Tongue (tissue), 2 donors: ENCODE data around the gene ACTR6. TPM values are rescaled to one million over a fixed set of nuclear protein-coding genes. Genes with fewer than 3 reads are reported as not detected.
"Not testable (repeated sequence)": the region's sequence is repeated elsewhere in the genome, so short reads cannot be mapped to it uniquely, and the experiment has no call there.

Source experiments
- DNase-seq: peaks from one replicate; pipeline ENCODE4 v3.0.0-alpha.2; 2015
- total RNA-seq: library from RNA; depleted of rRNA; stranded (reverse); fragments of >200 nt; gene quantifications from one replicate; pipeline ENCODE4 v1.2.3, GENCODE V29; 2014

The ACTR6 gene
- total RNA-seq, 1 donor from 2014 or later = 12.5 TPM

DNA sequence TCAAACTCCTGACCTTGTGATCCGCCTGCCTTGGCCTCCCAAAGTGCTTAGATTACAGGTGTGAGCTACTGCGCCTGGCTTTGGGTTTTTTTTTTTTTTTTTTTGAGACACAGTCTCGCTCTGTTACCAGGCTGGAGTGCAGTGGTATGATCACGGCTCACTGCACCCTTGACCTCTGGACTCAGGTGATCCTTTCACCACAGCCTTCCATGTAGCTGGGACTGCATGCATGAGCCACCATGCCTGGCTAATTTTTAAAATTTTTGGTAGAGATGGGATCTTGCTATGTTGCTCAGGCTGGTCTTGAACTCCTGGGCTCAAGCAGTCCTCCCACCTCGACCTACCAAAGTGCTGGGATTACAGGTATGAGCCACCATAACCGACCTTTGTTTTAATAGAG, 21.6 kb downstream of the ACTR6 start:
- DNase-seq = not testable (repeated sequence)

GRCh38 chr12:100225491-100225890, 24.9 kb downstream of the ACTR6 start:
- no peak for DNase-seq

- DNase-seq = no peak
Measured at GRCh38 chr12:100229036-100229635, 28.5 kb downstream of the ACTR6 start.

GRCh38 chr12:100229876-100230275, 29.3 kb downstream of the ACTR6 start:
- DNase-seq = peak; percentile 26

- DNase-seq = not testable (repeated sequence)
Measured at GRCh38 chr12:100231873-100232272, 31.3 kb downstream of the ACTR6 start.

- no peak for DNase-seq
Measured at GRCh38 chr12:100234166-100234565, 33.6 kb downstream of the ACTR6 start.

DNA sequence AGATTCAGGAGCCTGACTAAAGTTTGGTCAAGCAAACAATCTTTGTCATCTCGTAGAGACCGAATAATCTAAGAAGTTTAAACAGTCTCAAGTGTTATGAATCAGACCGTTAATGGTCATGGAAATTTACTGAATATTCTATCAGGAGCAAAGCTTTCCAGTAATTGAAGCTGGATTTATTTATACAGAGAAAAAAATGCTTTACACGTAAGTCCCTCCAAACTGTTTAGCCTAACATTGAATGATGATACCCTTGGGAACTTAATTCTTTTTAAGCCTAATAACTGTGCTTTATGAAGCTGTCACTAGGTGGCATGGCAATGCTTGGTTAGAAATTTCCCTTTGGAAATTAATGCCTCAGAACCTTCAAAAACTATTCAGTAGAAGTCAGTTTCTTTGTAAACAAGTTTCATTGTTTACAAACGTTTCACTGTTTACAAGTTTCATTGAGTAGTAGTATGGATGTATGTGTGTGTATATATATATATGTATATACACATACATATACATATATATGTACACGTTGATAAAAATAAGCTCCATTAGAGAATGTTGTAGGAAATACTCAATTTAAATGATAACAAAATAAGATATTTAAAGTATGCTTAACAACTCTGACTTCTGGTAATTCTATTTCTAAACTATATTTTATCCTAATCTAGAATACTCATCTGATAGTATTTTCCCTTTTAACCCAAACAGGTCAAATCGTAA, 34.1 kb downstream of the ACTR6 start:
- peak; percentile 57 for DNase-seq

- DNase-seq = no peak
Measured at GRCh38 chr12:100238801-100239200, 38.2 kb downstream of the ACTR6 start.

- DNase-seq = no peak
Measured at GRCh38 chr12:100239589-100239988, 39.0 kb downstream of the ACTR6 start.

GRCh38 chr12:100243137-100243536, 42.5 kb downstream of the ACTR6 start:
- no peak for DNase-seq

- DNase-seq = no peak
Measured at GRCh38 chr12:100247765-100248164, 47.1 kb downstream of the ACTR6 start.

DNA sequence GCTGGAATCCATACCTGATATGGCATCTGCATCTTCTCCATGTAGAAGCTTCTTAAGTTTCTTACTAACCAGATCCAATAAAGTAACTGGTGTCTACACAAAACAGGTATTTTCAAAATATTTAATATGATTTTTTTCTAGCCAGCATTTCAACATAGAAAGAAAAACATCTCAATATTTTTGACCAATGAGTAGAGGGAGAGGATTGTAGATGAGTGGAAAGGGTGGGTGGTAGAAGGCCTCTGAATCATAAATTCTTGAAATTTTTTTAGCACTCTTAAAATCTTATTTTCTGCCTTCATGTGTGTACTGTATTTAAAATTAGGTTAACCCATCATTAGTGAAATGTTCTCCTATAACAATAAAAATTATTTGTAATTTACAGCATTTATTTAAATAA, 48.3 kb downstream of the ACTR6 start:
- DNase-seq = no peak

DNA sequence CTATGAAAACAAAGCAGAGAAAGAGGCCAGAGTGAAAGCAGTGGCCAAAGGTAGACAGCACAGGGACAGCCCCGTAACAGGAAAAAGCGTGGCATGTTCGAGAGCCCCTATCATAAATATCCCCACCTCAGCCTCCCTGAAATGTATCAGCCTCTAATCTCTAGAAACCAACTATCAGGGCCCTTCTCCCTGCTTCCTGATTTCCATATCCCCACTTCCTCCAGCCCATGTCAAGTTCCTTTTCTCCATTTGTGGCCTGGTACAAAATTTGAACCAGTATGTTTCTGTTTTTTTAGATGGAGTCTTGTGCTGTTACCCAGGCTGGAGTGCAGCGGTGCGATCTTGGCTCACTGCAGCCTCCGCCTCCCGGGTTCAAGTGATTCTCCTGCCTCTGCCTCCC, 49.3 kb downstream of the ACTR6 start:
- no peak for DNase-seq

DNA sequence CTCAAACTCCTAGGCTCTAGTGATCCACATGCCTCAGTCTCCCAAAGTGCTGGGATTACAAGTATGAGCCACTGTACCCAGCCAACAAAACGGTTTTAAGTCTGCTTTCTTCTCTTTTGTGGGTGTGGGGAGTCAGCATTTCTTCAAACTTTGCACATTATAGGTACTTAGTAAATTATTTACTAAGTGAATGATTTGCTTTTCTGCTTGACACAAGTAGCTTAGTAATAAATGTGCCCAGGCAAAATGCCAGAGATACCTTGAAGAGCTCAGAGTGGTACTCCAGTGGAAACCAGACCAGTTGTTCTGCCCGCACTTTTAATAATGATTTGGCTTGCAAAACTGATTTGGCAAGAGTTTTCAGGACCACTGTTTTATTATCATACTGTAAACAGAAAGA, 51.3 kb downstream of the ACTR6 start:
- DNase-seq = no peak

DNA sequence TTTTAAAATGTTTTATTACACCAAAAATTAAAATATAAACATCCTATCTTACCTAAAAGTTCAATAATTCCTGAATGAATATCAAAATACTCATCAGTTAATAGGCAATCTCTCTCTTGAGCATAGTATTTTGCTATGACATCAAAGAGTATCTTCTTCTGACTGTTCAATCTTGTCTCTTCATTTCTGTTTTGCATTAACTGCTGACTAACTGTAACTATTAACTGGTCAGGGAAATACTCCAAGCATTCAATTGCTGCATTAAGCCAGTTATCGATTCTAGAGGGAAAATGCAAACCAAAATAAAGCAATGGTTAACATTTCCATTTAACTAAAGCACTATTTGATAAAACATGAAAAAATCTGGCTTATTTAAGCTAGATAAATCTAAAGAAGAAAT, 52.8 kb downstream of the ACTR6 start:
- DNase-seq = no peak

DNA sequence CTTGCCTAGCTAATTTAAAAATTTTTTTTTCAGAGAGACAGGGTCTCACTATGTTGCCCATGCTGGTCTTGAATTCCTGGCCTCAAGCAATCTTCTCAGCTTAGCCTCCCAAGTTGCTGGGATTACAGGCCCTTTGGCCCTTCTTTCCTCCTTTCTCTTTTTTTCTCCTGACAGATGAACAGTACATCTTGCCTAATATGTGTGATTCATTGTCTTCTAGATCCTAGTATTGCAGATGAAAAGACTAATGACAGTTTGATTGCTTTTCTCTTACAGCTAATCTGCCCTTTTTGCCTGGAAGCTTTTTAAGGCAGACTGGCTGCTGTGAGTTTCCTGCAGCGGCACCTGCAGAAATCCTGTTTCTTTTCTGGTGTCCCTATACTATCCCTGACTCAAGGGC, 54.3 kb downstream of the ACTR6 start:
- DNase-seq = no peak

GRCh38 chr12:100258127-100258526, 57.5 kb downstream of the ACTR6 start:
- no peak for DNase-seq

- no peak for DNase-seq
Measured at GRCh38 chr12:100263131-100263530, 62.5 kb downstream of the ACTR6 start.

- DNase-seq = not testable (repeated sequence)
Measured at GRCh38 chr12:100265107-100265506, 64.5 kb downstream of the ACTR6 start.

DNA sequence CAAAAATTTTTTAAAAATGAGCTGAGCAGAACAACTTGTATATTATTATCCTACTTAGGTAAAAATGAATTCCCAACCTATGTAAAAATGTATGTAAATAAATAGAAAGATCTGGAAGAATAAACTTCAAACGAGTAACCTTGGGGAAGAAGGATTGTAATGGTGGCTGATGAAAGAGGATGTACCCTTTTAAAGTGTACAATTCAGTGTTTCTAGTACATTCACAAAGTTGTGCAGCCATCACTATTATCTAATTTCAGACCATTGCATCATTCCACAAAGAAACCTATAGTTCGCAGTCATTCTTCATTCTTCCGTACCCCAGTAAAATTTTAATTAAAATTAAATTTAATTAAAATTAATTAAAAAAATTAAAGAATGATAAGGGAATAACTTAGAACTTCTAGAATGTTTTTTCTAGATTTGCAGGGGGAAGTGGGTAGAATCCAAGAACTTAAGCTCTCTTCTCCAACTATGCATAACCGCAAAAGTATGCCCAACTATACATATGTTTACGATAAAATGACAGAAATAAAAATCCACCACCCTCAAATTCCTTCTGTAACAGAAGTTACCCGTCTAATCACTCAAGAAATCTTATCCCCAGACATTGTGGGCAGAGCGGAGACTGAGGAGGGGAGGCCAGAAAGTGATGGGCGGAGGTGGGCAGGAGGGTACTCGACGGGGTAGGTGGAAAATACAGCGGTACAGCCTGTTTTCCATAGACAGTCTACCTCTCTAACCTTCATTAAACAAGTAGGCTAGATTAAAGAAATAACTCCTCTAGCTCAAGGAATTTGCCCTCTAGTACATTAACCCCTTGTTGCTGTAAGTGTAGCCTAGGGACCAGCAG, 65.3 kb downstream of the ACTR6 start:
- no peak for DNase-seq

- DNase-seq = no peak
Measured at GRCh38 chr12:100266585-100266834, 65.9 kb downstream of the ACTR6 start.

DNA sequence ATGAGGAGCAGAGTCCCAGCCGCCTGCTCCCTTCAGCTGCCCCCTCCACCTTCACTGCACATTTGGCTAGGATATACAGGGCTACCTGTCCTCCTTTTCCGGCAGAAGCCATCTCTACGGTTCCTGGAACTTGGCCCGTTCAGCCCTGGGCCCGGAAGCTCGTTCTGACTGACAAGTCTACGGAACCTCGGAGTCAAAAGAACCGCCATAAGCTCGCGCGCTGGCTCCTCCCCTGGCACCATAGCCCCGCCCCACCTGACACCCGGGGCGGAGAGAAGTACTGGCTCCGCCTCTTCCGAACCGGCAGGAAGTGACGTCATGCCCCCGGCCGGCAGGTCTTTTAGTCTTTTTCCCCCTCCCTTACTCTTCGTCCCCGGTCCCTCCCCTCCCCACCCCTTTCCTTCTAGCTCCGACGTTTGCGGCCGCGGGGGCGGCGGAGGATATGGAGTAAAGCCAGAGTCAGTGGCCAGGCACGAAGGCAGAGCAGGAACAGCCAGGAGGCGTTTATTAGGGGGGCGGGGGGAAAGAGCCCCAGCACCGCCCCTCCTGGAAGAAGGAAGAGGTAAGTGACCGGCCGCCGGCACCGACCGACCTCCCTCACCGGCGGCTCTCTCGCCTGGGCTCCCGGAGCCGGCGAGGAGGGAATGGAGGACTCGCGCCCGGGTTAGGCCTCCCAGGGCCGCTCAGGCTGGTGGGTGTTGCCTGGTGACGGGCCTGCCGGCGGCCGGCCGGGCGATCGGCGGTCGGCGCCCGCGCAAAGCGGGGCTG, 66.4 kb downstream of the ACTR6 start, which contains the start of the genes DEPDC4 and SCYL2:
Gene DEPDC4 (minus strand): TSS at position 245 of the 768 bp plus-strand sequence. CDS start 3 bp downstream, at position 242.
Gene SCYL2 (plus strand): TSS at position 343 of the 768 bp plus-strand sequence. CDS start 15,794 bp downstream, outside the sequence.
- peak; percentile 98 for DNase-seq
